ENCODE data around the gene WDR45B.

WDR45B gene

DNA sequence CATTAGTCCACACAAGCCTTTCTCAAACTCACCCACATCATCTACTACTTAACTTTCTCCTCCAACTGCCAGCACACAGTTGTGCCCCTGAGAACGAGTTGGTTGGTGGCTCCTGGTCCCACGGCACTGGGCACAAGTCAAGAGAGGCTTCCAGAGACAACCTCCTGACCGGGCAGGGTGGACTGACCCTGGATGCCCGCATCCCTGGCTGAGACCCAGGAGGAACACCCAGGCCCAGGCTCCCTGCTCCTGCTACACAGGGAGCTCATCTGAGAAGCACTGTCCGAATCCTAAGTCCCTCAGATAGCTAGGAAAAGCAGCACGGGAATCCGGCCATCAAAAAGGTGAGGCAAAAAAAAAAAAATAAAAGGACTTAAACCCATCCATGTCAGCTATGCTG, 29.0 kb downstream of the WDR45B start:
- no peak overlapping the region for H3K4me3 ChIP-seq (ENCODE audit: control insufficient read depth, low read depth, low read length)
- TF ChIP-seq CTCF (conservative IDR thresholded peaks at IDR 0.05; ENCODE audit: control insufficient read depth, insufficient read depth, low read depth, low read length) = no peak
- no peak for DNase-seq (ENCODE audit: low read depth)

DNA sequence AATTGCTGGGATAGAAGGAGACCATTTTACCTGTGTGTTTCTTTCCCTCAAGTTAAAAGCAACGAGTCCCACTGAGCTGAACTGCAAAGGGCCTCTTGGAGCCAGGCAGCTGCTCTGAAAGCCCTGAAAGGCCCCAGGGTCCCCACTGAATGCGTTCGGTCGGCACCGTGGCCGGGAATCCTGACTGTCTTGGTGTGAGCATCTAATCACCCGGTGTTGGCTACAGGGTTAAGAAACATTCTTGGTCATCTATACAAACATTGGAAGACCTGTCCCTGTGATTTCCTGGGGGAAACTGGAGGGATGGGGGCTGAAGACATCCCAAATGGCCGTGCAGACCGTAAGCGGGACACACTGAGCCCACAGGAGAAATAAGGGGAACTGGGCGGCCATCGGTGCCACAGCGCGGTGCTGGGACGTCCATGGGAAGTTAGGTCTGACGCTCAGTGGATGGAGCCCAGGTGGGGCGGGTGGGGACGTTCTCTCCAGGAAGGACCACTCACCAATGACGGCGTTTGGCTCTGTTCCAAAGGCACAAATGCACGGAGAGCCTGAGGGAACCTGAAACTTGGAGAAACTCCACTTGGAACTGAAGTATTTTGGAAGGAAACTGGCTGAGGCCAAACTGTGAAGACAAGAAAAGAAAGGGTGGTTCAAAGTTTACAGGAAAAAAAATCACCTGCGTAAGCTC, 32.1 kb downstream of the WDR45B start:
- no peak for DNase-seq (ENCODE audit: low read depth)
- no peak overlapping the region for H3K4me3 ChIP-seq (ENCODE audit: control insufficient read depth, low read depth, low read length)
- no peak for TF ChIP-seq CTCF (conservative IDR thresholded peaks at IDR 0.05; ENCODE audit: control insufficient read depth, insufficient read depth, low read depth, low read length)

DNA sequence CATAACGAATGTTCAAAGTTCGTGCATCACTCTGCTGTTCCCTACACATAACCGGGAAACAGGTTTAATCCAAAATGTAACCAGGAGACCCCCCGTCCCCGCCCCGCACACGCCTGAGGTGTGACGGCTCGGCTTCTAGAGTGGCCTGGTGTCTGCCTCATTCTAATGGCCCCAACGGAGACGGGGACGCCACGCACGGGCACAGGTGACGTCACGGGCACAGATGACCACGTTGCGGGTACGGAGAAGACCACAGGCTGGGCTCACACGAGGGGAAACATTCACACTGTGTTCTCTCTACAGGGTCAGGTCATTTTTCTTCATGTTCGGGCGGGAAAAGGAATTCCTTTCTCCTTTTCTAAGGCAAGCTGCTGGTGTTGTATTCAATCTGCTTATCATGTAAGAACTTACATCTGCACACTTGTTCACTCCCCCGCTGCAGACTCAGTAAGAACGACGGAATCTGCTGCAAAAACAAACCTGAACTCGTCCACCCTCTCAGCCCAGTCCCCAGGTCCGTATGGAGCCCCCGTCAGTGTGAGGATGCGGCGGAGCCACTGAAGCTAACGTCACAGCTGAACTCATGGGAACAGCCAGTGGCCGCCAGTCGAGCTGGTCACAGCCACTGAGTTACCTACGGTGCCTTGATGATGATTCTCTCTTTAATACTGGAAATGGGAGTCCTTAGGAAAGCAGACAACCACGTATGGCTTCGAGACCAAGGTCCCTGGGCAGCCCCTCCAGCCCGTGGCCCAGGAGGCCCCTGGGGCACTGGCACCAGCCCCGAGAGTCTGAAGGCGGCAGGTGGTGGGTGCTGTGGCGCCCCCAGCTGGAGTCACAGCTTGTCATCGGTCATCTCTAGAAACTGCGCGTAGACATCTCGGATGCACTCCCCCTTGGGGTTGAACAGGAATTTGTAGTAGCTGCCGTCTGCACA, 32.9 kb downstream of the WDR45B start:
- no peak for DNase-seq (ENCODE audit: low read depth)
- no peak overlapping the region for H3K4me3 ChIP-seq (ENCODE audit: control insufficient read depth, low read depth, low read length)
- TF ChIP-seq CTCF (conservative IDR thresholded peaks at IDR 0.05; ENCODE audit: control insufficient read depth, insufficient read depth, low read depth, low read length) = no peak

GRCh38 chr17:82614095-82614631, 34.1 kb downstream of the WDR45B start:
- H3K4me3 ChIP-seq (ENCODE audit: control insufficient read depth, low read depth, low read length) = no peak overlapping the region

GRCh38 chr17:82613283-82614094, 34.8 kb downstream of the WDR45B start:
- DNase-seq (ENCODE audit: low read depth) = no peak
- H3K4me3 ChIP-seq (ENCODE audit: control insufficient read depth, low read depth, low read length) = no peak overlapping the region
- no peak for TF ChIP-seq CTCF (conservative IDR thresholded peaks at IDR 0.05; ENCODE audit: control insufficient read depth, insufficient read depth, low read depth, low read length)

More at GRCh38 chr17:82614095-82614631, 34.1 kb downstream of the WDR45B start:
- DNase-seq (ENCODE audit: low read depth) = no peak
- no peak for TF ChIP-seq CTCF (conservative IDR thresholded peaks at IDR 0.05; ENCODE audit: control insufficient read depth, insufficient read depth, low read depth, low read length)

Data from fibroblast of mammary gland (primary cell).